K562 (cell line): ENCODE measurements around the gene CNGB1. TPM values are rescaled to one million over a fixed set of nuclear protein-coding genes. Genes with fewer than 3 reads are reported as not detected.

Source experiments
- CC2D1A ChIP-seq: fragments of 450-650 bp; IDR thresholded peaks from 2 replicates; pipeline ENCODE4 v1.6.1; 2017; ENCODE audit warnings: mild to moderate bottlenecking
- POLR2G ChIP-seq: fragments of 200-400 bp; formaldehyde crosslinking; IDR thresholded peaks from 2 replicates; pipeline ENCODE4 v1.6.1; 2017; ENCODE audit warnings: low read depth, mild to moderate bottlenecking, antibody characterized with exemption, low read length, moderate library complexity
- ZNF146 ChIP-seq: IDR thresholded peaks from one replicate; pipeline ENCODE4 v1.6.1; 2018; ENCODE audit warnings: missing compliant biosample characterization; ENCODE audit not compliant: unreplicated experiment
- polyA plus RNA-seq, 8 experiments: library from polyadenylated mRNA; depleted of rRNA in 4 of 8; stranded (reverse) in 5 of 8; unstranded in 3 of 8; fragments of >200 nt; fragmentation: Nextera tagmentation in 2 of 8; fragmentation: Illumina TruSeq in 1 of 8; extraction: Ambion mirVana in 2 of 8; extraction: Trizol in 1 of 8; gene quantifications; 2 replicates each; pipeline versions ENCODE4 v1.2.1 to v1.2.3, GENCODE V29; 2011 to 2014; ENCODE audit warnings: inconsistent platforms in 1 of 8, missing spikeins in 1 of 8
- total RNA-seq, 7 experiments: library from RNA; depleted of rRNA in 6 of 7; stranded (reverse); fragments of >200 nt in 6 of 7; fragmentation: Illumina TruSeq in 2 of 7; extraction: Trizol in 2 of 7; gene quantifications; 2 replicates each; pipeline versions ENCODE4 v1.2.1 to v1.2.3, GENCODE V29; 2011 to 2021; ENCODE audit warnings: low replicate concordance in 1 of 7
- TF ChIP-seq, protein P1 (sequence below): IDR thresholded peaks from 2 replicates; pipeline ENCODE4 v1.6.1; 2011; ENCODE audit warnings: borderline replicate concordance, low read depth, mild to moderate bottlenecking, moderate library complexity, low read length; ENCODE audit not compliant: insufficient read depth, poor library complexity, severe bottlenecking
- TF ChIP-seq, protein P2 (sequence below): sonication (generic); formaldehyde crosslinking; IDR thresholded peaks from 2 replicates; pipeline ENCODE4 v1.8.0; 2022; ENCODE audit warnings: mild to moderate bottlenecking, missing genetic modification reagents, borderline replicate concordance
- TF ChIP-seq, protein P3 (sequence below): fragments of 200-800 bp; sonication (Bioruptor generic); IDR thresholded peaks from 2 replicates; pipeline ENCODE4 v1.6.1; 2016; ENCODE audit warnings: missing genetic modification characterization, missing compliant biosample characterization

CNGB1 gene
- total and polyA plus RNA-seq, 9 of the 15 experiments (the other 6 are each of a cell fraction or from before 2014, with no cell fraction given), result not detected

DNA sequence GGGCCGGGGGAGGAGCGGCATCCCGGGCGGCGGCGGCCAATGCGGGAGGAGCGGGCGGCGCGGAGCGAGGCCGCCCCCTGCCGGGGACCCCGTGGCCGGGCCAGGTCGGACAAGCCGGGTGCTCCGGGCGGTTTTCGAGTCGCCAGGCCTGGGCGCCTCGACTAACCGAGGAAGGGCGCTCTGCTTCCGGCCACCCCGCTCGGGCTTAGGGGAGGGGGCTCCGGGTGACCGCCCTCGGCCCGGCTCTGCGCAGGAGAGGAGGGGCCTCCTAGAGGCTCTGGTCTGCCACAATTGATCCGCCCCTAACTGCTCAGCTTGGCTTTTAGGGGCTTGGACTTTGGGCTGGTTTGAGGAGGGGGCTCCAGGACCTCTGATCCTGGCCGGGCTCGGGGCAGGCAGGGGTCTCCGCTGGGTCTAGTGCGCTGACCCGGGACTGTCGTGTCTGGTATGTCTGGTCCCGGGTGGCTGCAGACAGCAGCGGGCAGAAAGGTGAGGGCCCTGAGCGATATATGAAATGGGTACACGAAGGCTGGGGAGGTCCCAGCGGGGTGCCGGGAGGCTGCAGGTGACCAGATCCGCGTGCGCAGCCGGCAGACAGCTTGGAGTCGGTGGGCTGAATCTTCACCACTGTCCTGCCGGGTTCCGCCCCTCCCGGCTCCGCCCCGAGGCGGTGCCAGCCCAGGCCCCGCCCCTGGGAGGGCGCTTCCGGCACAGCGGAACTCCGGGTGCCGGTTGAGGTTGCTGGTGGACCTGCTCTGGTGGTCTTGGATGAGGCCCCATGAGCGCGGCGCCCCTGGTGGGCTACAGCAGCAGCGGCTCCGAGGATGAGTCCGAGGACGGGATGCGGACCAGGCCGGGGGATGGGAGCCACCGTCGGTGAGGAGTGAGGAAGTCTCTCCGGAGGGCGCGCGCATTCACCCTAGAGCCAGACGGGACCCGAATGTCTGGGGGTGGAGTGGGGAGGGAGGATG is 30.1 kb upstream of the CNGB1 start, which contains the start of gene USB1 (continued):
- TF ChIP-seq, protein P1, sequence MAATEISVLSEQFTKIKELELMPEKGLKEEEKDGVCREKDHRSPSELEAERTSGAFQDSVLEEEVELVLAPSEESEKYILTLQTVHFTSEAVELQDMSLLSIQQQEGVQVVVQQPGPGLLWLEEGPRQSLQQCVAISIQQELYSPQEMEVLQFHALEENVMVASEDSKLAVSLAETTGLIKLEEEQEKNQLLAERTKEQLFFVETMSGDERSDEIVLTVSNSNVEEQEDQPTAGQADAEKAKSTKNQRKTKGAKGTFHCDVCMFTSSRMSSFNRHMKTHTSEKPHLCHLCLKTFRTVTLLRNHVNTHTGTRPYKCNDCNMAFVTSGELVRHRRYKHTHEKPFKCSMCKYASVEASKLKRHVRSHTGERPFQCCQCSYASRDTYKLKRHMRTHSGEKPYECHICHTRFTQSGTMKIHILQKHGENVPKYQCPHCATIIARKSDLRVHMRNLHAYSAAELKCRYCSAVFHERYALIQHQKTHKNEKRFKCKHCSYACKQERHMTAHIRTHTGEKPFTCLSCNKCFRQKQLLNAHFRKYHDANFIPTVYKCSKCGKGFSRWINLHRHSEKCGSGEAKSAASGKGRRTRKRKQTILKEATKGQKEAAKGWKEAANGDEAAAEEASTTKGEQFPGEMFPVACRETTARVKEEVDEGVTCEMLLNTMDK, result peak; percentile 97
- no peak for TF ChIP-seq ZNF146
- no peak for TF ChIP-seq CC2D1A
- peak; percentile 85 for TF ChIP-seq POLR2G
- TF ChIP-seq, protein P2, sequence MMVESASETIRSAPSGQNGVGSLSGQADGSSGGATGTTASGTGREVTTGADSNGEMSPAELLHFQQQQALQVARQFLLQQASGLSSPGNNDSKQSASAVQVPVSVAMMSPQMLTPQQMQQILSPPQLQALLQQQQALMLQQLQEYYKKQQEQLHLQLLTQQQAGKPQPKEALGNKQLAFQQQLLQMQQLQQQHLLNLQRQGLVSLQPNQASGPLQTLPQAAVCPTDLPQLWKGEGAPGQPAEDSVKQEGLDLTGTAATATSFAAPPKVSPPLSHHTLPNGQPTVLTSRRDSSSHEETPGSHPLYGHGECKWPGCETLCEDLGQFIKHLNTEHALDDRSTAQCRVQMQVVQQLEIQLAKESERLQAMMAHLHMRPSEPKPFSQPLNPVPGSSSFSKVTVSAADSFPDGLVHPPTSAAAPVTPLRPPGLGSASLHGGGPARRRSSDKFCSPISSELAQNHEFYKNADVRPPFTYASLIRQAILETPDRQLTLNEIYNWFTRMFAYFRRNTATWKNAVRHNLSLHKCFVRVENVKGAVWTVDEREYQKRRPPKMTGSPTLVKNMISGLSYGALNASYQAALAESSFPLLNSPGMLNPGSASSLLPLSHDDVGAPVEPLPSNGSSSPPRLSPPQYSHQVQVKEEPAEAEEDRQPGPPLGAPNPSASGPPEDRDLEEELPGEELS (CRISPR knock-in tag), result 0 out of 2 replicates have a peak, but pooled peaks have one; percentile 35
- TF ChIP-seq, protein P3, sequence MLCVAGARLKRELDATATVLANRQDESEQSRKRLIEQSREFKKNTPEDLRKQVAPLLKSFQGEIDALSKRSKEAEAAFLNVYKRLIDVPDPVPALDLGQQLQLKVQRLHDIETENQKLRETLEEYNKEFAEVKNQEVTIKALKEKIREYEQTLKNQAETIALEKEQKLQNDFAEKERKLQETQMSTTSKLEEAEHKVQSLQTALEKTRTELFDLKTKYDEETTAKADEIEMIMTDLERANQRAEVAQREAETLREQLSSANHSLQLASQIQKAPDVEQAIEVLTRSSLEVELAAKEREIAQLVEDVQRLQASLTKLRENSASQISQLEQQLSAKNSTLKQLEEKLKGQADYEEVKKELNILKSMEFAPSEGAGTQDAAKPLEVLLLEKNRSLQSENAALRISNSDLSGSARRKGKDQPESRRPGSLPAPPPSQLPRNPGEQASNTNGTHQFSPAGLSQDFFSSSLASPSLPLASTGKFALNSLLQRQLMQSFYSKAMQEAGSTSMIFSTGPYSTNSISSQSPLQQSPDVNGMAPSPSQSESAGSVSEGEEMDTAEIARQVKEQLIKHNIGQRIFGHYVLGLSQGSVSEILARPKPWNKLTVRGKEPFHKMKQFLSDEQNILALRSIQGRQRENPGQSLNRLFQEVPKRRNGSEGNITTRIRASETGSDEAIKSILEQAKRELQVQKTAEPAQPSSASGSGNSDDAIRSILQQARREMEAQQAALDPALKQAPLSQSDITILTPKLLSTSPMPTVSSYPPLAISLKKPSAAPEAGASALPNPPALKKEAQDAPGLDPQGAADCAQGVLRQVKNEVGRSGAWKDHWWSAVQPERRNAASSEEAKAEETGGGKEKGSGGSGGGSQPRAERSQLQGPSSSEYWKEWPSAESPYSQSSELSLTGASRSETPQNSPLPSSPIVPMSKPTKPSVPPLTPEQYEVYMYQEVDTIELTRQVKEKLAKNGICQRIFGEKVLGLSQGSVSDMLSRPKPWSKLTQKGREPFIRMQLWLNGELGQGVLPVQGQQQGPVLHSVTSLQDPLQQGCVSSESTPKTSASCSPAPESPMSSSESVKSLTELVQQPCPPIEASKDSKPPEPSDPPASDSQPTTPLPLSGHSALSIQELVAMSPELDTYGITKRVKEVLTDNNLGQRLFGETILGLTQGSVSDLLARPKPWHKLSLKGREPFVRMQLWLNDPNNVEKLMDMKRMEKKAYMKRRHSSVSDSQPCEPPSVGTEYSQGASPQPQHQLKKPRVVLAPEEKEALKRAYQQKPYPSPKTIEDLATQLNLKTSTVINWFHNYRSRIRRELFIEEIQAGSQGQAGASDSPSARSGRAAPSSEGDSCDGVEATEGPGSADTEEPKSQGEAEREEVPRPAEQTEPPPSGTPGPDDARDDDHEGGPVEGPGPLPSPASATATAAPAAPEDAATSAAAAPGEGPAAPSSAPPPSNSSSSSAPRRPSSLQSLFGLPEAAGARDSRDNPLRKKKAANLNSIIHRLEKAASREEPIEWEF (CRISPR knock-in tag), result no peak
